Heart left ventricle (tissue), 13 donors: Measurements from ENCODE around the gene KCNMA1.

ENCODE experiments used
- CTCF ChIP-seq, 12 donors: fragments of 200-600 bp; sonication (generic) in 4 of 12; IDR thresholded peaks; one replicate each; pipeline versions ENCODE4 v1.5.0 to v1.8.0; 2018 to 2022; ENCODE audit warnings: antibody characterized with exemption in 12 of 12, mild to moderate bottlenecking in 5 of 12
- POLR2A ChIP-seq, 2 donors: fragments of 450-650 bp; IDR thresholded peaks; one replicate each; pipeline ENCODE4 v1.6.1; 2017; ENCODE audit warnings: antibody characterized with exemption in 2 of 2, mild to moderate bottlenecking in 2 of 2, moderate library complexity in 2 of 2
- donor health status: ischemic (EF 13 %, LVEDD 7.1; RV severe dilation, severe dysfunction).
- donor health status: DM: no; HTN: yes; CAD: no.
- donor health status: DM: no; HTN: no; CAD: no.
- donor health status: ischemic (EF 25% LVEDD 6.9; RV normal size, moderate dysfunction).
- donor health status: ischemic (EF 25% LVEDD 5.7; RV mildly dilated, moderate dysfunction).
- donor health status: ischemic (EF 35%, LVEDD 5.7; RV mildly dilated, moderate dysfunction).
- donor health status: nonischemic (EF 11% LVEDD 7.7; RV severe dilation, severe dysfunction).
- donor health status: DM: yes; HTN: yes; CAD: no.
- donor health status: PGD.
- donor health status: ischemic (EF 29% LVEDD 5.4; RV normal size, mild dysfunction).
- donor health status: nonischemic (EF 23%, LVEDD 6.1; RV moderate dilation, normal function).

- no peak for TF ChIP-seq CTCF (IDR thresholded peaks at IDR 0.05)
- no peak for TF ChIP-seq POLR2A (IDR thresholded peaks at IDR 0.05)
These were observed 687.3 kb downstream of the KCNMA1 start for GRCh38 chr10:76950354-76950753.
